ENCODE data around the gene PCED1A. TPM values are rescaled to one million over a fixed set of nuclear protein-coding genes. Genes with fewer than 3 reads are reported as not detected.

The PCED1A gene
- total RNA-seq (10 to 100 TPM; 45.8 to 47.0 TPM), total RNA-seq (42.8 to 46.6 reads per million in 2 donors)

- Mint-ChIP-seq H3K27ac (peak within 1 kb of the TSS; percentile 86), H3K4me1 (peaks cover 35% of the 10 kb centered on the region), H3K36me3 (ENCODE audit: low read depth) (peaks cover 8% of the 10 kb centered on the region), H3K27me3 (no peaks in the 10 kb centered on the region), H3K4me3 (peak within 1 kb of the TSS; percentile 86)
- DNase-seq (peak; percentile 80 to 82 (median 81)), ATAC-seq (peak; percentile 98)
- H3K9me3 ChIP-seq (ENCODE audit: control insufficient read depth, low read length, poor library complexity, severe bottlenecking): no peaks in the 10 kb centered on the region
These were observed at the start of gene PCED1A, which contains the start of gene VPS16 for GRCh38 chr20:2840138-2840966. Gene PCED1A (minus strand): TSS chr20:2840655. CDS start chr20:2839912, 743 bp downstream. Gene VPS16 (plus strand): TSS chr20:2840745. CDS start chr20:2840775, 30 bp downstream.

GRCh38 chr20:2889797-2890196 lies 49.3 kb upstream of the PCED1A start:
- H3K27me3 Mint-ChIP-seq: no peaks in the 10 kb centered on the region
- no peaks in the 10 kb centered on the region for H3K36me3 Mint-ChIP-seq (ENCODE audit: low read depth)
- H3K4me3 Mint-ChIP-seq: no peak overlapping the region
- no peak for ATAC-seq
- no peaks in the 10 kb centered on the region for H3K9me3 ChIP-seq (ENCODE audit: control insufficient read depth, low read length, poor library complexity, severe bottlenecking)
- H3K27ac Mint-ChIP-seq: no peak overlapping the region
- peaks cover 40% of the 10 kb centered on the region for H3K4me1 Mint-ChIP-seq
- DNase-seq: no peak

- H3K27me3 Mint-ChIP-seq: no peaks in the 10 kb centered on the region
- no peak for ATAC-seq
- H3K27ac Mint-ChIP-seq: no peak overlapping the region
- no peak for DNase-seq
- no peaks in the 10 kb centered on the region for H3K36me3 Mint-ChIP-seq (ENCODE audit: low read depth)
- H3K4me1 Mint-ChIP-seq: peaks cover 45% of the 10 kb centered on the region
- no peak overlapping the region for H3K4me3 Mint-ChIP-seq
- no peaks in the 10 kb centered on the region for H3K9me3 ChIP-seq (ENCODE audit: control insufficient read depth, low read length, poor library complexity, severe bottlenecking)
These were observed 48.8 kb upstream of the PCED1A start for GRCh38 chr20:2889209-2889608.

GRCh38 chr20:2888224-2888955 lies 47.9 kb upstream of the PCED1A start:
- no peaks in the 10 kb centered on the region for H3K36me3 Mint-ChIP-seq (ENCODE audit: low read depth)
- H3K4me3 Mint-ChIP-seq: no peak overlapping the region
- no peaks in the 10 kb centered on the region for H3K9me3 ChIP-seq (ENCODE audit: control insufficient read depth, low read length, poor library complexity, severe bottlenecking)
- DNase-seq (no peak), ATAC-seq (no peak)
- peak overlapping the region; percentile 21 for H3K27ac Mint-ChIP-seq
- no peaks in the 10 kb centered on the region for H3K27me3 Mint-ChIP-seq
- H3K4me1 Mint-ChIP-seq: peaks cover 51% of the 10 kb centered on the region

- H3K36me3 Mint-ChIP-seq (ENCODE audit: low read depth): no peaks in the 10 kb centered on the region
- DNase-seq (no peak), ATAC-seq (no peak)
- H3K4me3 Mint-ChIP-seq: no peak overlapping the region
- no peaks in the 10 kb centered on the region for H3K27me3 Mint-ChIP-seq
- H3K4me1 Mint-ChIP-seq: peaks cover 48% of the 10 kb centered on the region
- no peak overlapping the region for H3K27ac Mint-ChIP-seq
- no peaks in the 10 kb centered on the region for H3K9me3 ChIP-seq (ENCODE audit: control insufficient read depth, low read length, poor library complexity, severe bottlenecking)
These were observed 47.3 kb upstream of the PCED1A start for GRCh38 chr20:2887715-2888114.

- Mint-ChIP-seq H3K27ac (no peak overlapping the region), H3K27me3 (no peaks in the 10 kb centered on the region), H3K4me1 (peaks cover 38% of the 10 kb centered on the region), H3K36me3 (ENCODE audit: low read depth) (no peaks in the 10 kb centered on the region), H3K4me3 (no peak overlapping the region)
- H3K9me3 ChIP-seq (ENCODE audit: control insufficient read depth, low read length, poor library complexity, severe bottlenecking): no peaks in the 10 kb centered on the region
- ATAC-seq: no peak
- DNase-seq: no peak
These were observed 43.5 kb upstream of the PCED1A start for GRCh38 chr20:2883726-2884637.

GRCh38 chr20:2880650-2881049 lies 40.2 kb upstream of the PCED1A start:
- ATAC-seq (no peak), DNase-seq (no peak)
- no peaks in the 10 kb centered on the region for H3K36me3 Mint-ChIP-seq (ENCODE audit: low read depth)
- H3K4me1 Mint-ChIP-seq: peaks cover 42% of the 10 kb centered on the region
- H3K4me3 Mint-ChIP-seq: no peak overlapping the region
- peak overlapping the region; percentile 19 for H3K27ac Mint-ChIP-seq
- H3K27me3 Mint-ChIP-seq: no peaks in the 10 kb centered on the region
- no peaks in the 10 kb centered on the region for H3K9me3 ChIP-seq (ENCODE audit: control insufficient read depth, low read length, poor library complexity, severe bottlenecking)

- DNase-seq (no peak), ATAC-seq (no peak)
- peaks cover 46% of the 10 kb centered on the region for H3K4me1 Mint-ChIP-seq
- no peaks in the 10 kb centered on the region for H3K27me3 Mint-ChIP-seq
- H3K27ac Mint-ChIP-seq: peak overlapping the region; percentile 83
- no peaks in the 10 kb centered on the region for H3K36me3 Mint-ChIP-seq (ENCODE audit: low read depth)
- no peak overlapping the region for H3K4me3 Mint-ChIP-seq
- no peaks in the 10 kb centered on the region for H3K9me3 ChIP-seq (ENCODE audit: control insufficient read depth, low read length, poor library complexity, severe bottlenecking)
These were observed 38.7 kb upstream of the PCED1A start for GRCh38 chr20:2879146-2879545.

- H3K27ac Mint-ChIP-seq: peak overlapping the region; percentile 83
- DNase-seq: no peak
- peaks cover 41% of the 10 kb centered on the region for H3K4me1 Mint-ChIP-seq
These were observed 38.1 kb upstream of the PCED1A start for GRCh38 chr20:2878515-2878914.

GRCh38 chr20:2875690-2876203 lies 35.3 kb upstream of the PCED1A start:
- Mint-ChIP-seq H3K36me3 (ENCODE audit: low read depth) (no peaks in the 10 kb centered on the region), H3K27ac (peak overlapping the region; percentile 89), H3K27me3 (no peaks in the 10 kb centered on the region), H3K4me3 (peak overlapping the region; percentile 73), H3K4me1 (peaks cover 48% of the 10 kb centered on the region)
- no peaks in the 10 kb centered on the region for H3K9me3 ChIP-seq (ENCODE audit: control insufficient read depth, low read length, poor library complexity, severe bottlenecking)
- ATAC-seq (no peak), DNase-seq (no peak)

More at GRCh38 chr20:2878515-2878914, 38.1 kb upstream of the PCED1A start:
- ATAC-seq: no peak
- H3K4me3 Mint-ChIP-seq: no peak overlapping the region
- H3K27me3 Mint-ChIP-seq: no peaks in the 10 kb centered on the region
- no peaks in the 10 kb centered on the region for H3K36me3 Mint-ChIP-seq (ENCODE audit: low read depth)
- no peaks in the 10 kb centered on the region for H3K9me3 ChIP-seq (ENCODE audit: control insufficient read depth, low read length, poor library complexity, severe bottlenecking)

- H3K4me3 Mint-ChIP-seq: peak overlapping the region; percentile 96
- DNase-seq (no peak), ATAC-seq (no peak)
- no peaks in the 10 kb centered on the region for H3K9me3 ChIP-seq (ENCODE audit: control insufficient read depth, low read length, poor library complexity, severe bottlenecking)
- H3K36me3 Mint-ChIP-seq (ENCODE audit: low read depth): no peaks in the 10 kb centered on the region
- H3K4me1 Mint-ChIP-seq: peaks cover 43% of the 10 kb centered on the region
- H3K27me3 Mint-ChIP-seq: no peaks in the 10 kb centered on the region
- H3K27ac Mint-ChIP-seq: peak overlapping the region; percentile 89
These were observed 34.0 kb upstream of the PCED1A start for GRCh38 chr20:2874456-2874855.

GRCh38 chr20:2873747-2874041 lies 33.2 kb upstream of the PCED1A start:
- H3K4me3 Mint-ChIP-seq: peak overlapping the region; percentile 96
- DNase-seq (peak; percentile 35 to 65 (median 61)), ATAC-seq (no peak)
- H3K9me3 ChIP-seq (ENCODE audit: control insufficient read depth, low read length, poor library complexity, severe bottlenecking): no peaks in the 10 kb centered on the region
- H3K27me3 Mint-ChIP-seq: no peaks in the 10 kb centered on the region
- H3K27ac Mint-ChIP-seq: peak overlapping the region; percentile 89
- no peaks in the 10 kb centered on the region for H3K36me3 Mint-ChIP-seq (ENCODE audit: low read depth)
- peaks cover 39% of the 10 kb centered on the region for H3K4me1 Mint-ChIP-seq

Data from T-helper 17 cell (primary cell).